AG09309 (cell line): ENCODE measurements around the gene HSPA12B.

Experiments used
- DNase-seq: peaks from one replicate; pipeline ENCODE4 v3.0.0-alpha.2; 2010; ENCODE audit warnings: low read depth
- H3K4me3 ChIP-seq: 2 replicates; pipeline ENCODE4 v1.5.1; 2011; ENCODE audit warnings: mild to moderate bottlenecking, low read depth, low read length, moderate library complexity; ENCODE audit not compliant: control insufficient read depth
- CTCF ChIP-seq: IDR thresholded peaks from 2 replicates; pipeline ENCODE4 v1.5.1; 2011; ENCODE audit warnings: mild to moderate bottlenecking, low read depth, low read length, inconsistent platforms; ENCODE audit not compliant: insufficient read depth, control insufficient read depth; ENCODE audit errors: missing control alignments

Gene HSPA12B

GRCh38 chr20:3728876-3729275 lies 3.6 kb upstream of the HSPA12B start:
- no peak for TF ChIP-seq CTCF
- no peak overlapping the region for H3K4me3 ChIP-seq
- DNase-seq = no peak

- no peak for DNase-seq
- no peak for TF ChIP-seq CTCF
- no peak overlapping the region for H3K4me3 ChIP-seq
Observed at GRCh38 chr20:3729378-3729777, 3.1 kb upstream of the HSPA12B start.

GRCh38 chr20:3729811-3730540 lies 2.5 kb upstream of the HSPA12B start:
- H3K4me3 ChIP-seq = no peak overlapping the region
- TF ChIP-seq CTCF = no peak
- DNase-seq = no peak

GRCh38 chr20:3730803-3731672 lies 1.4 kb upstream of the HSPA12B start:
- H3K4me3 ChIP-seq = no peak overlapping the region
- DNase-seq = no peak
- no peak for TF ChIP-seq CTCF

- no peak for DNase-seq
- no peak overlapping the region for H3K4me3 ChIP-seq
- TF ChIP-seq CTCF = no peak
Observed at GRCh38 chr20:3731944-3732326, 550 bp upstream of the HSPA12B start.

GRCh38 chr20:3733119-3733995 lies 872 bp downstream of the HSPA12B start:
- H3K4me3 ChIP-seq = no peak overlapping the region
- no peak for DNase-seq
- no peak for TF ChIP-seq CTCF
